ENCODE measurements around the gene ANKRD13A.
"Not testable (repeated sequence)": the region's sequence is repeated elsewhere in the genome, so short reads cannot be mapped to it uniquely, and the experiment has no call there.

ANKRD13A gene

DNA sequence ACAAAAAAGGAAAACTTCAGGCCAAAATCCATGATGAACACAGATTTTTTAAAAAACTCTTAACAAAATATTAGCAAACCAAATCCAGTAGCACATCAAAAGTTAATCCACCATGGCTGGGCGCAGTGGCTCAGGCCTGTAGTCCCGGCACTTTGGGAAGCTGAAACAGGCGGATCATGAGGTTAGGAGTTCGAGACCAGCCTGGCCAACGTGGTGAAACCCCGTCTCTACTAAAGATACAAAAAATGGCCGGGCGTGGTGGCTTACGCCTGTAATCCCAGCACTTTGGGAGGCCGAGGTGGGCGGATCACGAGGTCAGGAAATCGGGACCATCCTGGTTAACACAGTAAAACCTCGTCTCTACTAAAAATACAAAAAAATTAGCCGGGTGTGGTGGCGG lies 13.0 kb upstream of the ANKRD13A start:
- DNase-seq: not testable (repeated sequence)

- DNase-seq: no peak
These were observed 11.6 kb upstream of the ANKRD13A start for GRCh38 chr12:109987615-109988014.

- DNase-seq: no peak
These were observed 11.0 kb upstream of the ANKRD13A start for GRCh38 chr12:109988274-109988673.

- DNase-seq: no peak
These were observed 10.3 kb upstream of the ANKRD13A start for GRCh38 chr12:109988903-109989302.

DNA sequence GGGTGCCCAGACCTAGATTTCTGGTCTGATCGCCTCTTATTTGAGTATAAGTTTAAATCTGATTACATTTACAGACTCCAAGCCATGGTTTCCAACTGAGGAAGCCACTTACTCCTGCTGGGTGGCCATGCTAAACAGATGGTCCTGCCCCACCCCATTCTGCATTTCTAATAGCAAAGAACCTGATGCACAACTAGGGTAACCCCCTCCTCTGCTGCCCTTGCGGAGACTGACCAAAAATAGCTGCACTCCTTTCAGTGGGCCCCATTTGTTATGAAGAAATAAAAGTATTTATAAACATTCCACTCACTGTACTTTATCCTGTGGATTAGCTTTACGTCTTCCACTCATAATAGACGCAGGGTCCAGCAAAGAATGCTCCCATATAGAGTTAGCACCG lies 9.8 kb upstream of the ANKRD13A start:
- no peak for DNase-seq

- no peak for DNase-seq
These were observed 7.6 kb upstream of the ANKRD13A start for GRCh38 chr12:109991586-109991985.

- DNase-seq: no peak
These were observed 6.1 kb upstream of the ANKRD13A start for GRCh38 chr12:109993091-109993490.

- DNase-seq: no peak
These were observed 4.6 kb upstream of the ANKRD13A start for GRCh38 chr12:109994401-109995175.

- DNase-seq: no peak
These were observed 3.9 kb upstream of the ANKRD13A start for GRCh38 chr12:109995361-109995685.

DNA sequence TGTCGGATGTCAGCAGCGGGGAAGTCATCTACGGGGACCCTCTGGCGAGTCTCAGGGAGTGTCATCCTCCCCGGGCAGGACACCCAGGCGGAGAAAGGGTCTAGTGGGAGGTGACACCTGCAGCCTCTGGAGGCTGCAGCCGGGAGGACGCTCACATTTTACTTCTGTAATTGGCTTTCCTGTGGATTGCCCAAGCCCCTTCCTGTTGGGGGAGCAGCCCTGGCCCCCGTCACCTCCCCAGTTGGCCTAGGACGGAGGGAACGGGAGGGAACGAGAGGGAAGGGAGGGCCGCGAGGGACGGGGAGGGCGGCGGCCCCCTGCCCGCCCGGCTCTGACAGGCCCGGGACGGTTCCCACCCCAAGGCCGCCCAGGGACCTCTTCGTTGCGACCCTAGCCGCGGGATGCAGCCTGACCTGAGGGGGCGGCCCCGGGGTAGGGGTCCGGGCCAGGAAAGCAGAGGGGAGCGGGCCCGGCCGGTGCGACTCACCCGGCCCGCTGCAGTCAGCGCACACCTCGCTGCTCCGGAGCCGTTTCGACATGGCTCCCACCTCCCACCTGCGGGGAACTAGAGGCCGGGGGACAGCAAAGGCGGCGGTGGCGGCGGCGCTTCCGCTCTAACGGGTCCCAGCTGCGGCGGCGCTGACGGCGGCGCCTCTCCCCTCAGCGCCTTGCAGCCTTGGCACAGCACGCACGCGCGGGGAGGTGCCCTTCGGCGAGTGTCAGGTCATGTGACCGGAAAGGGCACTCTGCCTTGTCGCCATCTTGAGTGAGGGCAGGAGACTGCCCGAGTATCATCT lies 3.3 kb upstream of the ANKRD13A start, which contains the start of gene GIT2:
GIT2 (minus strand) TSS at position 683 of the 797 bp plus-strand sequence; CDS start at position 539, 144 bp downstream.
- peak; percentile 87 to 90 for DNase-seq

DNA sequence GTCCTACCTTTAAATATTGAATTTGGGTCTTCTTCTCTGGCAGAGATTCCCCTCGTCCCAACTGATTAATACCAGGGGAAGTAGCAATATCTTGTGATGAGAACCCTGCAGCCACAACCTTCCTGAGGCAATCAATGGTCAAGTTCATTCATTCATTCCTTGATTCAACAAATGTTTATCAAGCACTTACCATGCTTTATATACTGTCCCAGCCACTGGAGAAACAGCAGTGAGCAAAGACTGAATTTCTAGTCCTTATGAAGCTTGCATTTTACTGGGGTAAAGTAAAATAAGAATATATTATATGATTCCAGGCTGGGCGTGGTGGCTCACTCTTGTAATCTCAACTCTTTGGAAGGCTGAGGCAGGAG lies 2.8 kb upstream of the ANKRD13A start:
- DNase-seq: no peak

GRCh38 chr12:109997393-109997792 lies 1.8 kb upstream of the ANKRD13A start:
- no peak for DNase-seq

GRCh38 chr12:109998241-109998903 lies 858 bp upstream of the ANKRD13A start:
- DNase-seq: no peak

- DNase-seq: no peak
These were observed 380 bp downstream of the ANKRD13A start for GRCh38 chr12:109999649-109999971.

DNA sequence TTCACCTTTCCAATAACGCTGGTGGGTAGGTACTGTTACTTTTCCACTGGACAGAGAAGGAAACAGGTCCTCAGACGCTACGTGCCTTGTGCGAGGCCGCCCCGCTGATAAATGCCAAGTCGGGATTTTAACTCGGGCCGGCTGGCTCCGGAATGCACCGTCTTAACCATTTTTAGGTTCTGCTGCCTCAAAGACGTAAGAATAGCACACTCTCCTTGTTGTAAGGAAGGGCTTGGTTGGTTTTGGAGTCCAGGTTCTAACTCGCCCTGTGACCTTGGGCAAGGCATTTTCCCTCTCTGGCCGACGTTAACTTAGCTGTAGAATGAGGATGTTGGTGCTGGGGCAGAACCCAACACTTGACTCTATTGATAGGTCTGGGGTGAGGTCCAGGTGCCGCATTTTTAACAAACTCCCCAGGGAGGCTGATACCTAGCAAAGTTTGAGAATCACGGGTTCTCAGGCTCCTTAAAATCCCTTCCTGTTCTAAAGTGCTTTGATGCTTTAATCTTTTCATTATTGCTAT lies 814 bp downstream of the ANKRD13A start:
- DNase-seq: no peak

DNA sequence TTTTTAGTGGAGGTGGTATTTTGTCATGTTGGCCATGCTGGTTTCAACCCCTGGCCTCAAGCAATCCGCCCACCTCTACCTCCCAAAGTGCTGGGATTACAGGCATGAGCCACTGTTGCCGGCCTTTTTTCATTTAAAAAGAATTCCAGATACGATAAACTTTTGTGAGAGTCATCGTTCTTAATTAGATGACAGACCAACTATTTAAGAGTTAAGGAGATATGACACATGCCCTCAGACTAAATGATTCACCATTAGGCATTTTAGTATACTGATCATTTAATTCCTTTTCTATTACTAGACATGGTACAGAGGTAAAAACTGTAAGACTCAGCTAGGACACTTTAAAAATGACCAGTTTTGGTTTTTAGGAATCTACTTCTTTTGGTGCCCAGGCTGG lies 2.4 kb downstream of the ANKRD13A start:
- no peak for DNase-seq

DNA sequence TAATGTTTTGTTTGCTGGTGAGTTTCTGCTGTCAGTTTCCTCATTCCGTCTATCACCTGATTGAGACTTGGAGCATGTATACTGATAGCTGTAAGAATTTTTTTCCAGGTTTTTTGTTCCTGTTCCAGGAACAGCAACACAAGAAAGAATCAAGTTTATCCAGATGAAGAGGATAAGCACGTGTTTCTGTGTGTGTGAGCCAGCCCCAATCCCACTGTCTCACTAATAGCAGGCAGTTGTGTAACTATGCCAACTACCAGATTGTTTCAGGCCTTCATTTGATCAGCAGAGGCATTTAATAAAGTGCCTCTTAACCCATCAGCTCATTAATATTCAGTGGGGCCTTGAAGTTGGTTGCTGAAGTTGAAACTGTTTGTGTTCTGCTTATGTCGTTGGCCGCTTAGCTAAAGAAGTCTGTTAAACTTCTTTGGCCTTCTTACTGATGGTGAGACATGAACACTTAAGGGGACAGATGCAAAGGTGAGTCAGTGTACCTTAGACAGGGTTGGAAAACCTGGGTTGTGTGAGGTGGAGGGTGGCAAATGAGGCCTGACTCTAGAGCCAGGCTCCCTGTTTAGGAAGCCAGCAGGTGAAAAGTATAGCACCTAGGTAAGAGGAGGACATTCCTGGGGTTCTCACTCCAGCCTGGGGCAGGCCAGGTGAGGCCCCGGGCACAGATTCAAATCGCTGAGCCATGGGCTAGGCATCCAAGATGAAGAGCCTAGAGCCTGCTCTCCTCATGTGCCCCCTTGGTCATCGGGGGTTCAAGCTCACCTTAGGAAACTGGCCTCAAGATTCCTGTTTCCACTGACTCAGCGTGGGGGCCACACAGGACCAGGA lies 3.7 kb downstream of the ANKRD13A start:
- no peak for DNase-seq

DNA sequence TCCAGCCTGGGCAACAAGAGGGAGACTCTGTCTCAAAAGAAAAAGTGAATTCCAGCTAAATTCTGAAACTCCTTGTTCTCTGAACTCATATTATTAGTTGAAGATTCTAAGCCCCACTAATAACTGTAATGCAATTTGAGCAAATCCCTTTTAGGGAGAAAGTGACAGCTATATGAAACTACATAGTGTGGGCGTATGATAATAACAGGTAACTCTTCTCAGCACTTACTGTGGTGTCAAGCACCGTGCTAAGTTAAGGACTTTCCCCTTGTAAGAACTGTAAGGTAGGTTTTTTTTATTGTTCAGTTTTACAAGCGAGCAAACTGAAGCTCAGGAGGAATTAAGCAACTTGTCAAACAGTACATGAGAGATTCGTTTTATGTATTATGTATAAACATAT lies 5.4 kb downstream of the ANKRD13A start:
- no peak for DNase-seq

DNA sequence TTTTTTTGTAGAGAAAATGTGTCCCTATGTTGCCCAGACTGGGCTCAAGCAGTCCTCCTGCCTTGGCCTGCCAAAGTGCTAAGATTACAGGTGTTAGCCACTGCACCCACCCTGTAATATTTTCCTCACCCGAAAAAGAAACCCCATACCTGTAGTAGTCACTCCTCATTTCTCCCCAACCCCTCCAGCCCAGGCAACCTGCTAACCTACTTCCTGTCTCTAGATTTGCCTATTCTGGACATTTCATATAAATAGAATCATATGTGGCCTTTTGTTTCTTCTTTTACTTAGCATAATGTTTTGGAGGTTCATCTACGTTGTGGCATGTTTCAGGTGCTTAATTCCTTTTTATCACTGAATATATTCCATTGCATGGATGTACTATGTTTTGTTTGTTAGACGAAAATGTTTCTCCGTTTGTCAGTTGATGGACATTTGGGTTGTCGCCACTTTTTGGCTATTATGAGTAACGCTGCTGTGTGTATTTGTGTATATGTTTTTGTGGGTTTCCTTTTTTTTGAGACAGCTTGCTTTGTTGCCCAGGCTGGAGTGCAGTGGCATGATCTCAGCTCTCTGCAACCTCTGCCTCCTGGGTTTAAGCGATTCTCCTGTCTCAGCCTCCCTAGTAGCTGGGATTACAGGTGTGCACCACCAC lies 6.2 kb downstream of the ANKRD13A start:
- no peak for DNase-seq

DNA sequence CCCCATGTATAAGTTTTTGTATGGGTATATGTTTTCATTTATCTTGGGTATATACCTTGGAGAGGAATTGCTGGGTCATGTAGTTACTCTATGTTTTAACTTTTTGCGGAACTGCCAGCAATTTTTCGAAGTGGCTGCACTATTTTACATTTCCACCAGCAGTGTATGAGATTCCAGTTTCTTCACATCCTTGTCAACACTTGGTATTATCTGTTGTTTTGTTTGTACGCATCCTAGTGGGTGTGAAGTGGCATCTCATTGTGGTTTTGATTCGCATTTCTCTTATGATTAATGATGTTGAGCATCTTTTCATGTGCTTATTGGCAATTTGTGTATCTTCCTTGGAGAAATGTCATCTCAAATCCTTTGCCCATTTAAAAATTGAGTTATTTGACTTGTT lies 6.9 kb downstream of the ANKRD13A start:
- no peak for DNase-seq

DNA sequence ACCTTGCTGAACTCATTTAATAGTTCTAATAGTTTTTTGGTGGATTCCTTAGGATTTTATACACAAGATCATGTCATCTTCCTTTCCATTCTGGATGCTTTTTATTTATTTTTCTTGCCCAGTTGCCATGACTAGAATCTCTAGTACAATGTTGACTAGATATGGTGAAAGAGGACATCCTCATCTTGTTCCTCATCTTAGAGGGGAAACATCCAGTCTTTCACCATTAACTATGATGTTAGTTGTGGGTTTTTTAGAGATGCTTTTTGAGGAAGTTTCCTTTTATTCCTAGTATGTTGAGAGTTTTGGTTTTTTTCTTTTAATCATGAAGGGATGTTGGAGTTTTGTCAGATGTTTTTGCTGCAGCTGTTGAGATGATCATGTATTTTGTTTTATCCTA lies 8.7 kb downstream of the ANKRD13A start:
- DNase-seq: no peak

All from activated CD4-positive, alpha-beta T cell treated with anti-CD3 and anti-CD28 coated beads, Interleukin-2, amount 50 U/mL, for 4 hours (primary cell).